ENCODE data around the gene NOL11.
"Not testable (repeated sequence)": the region's sequence is repeated elsewhere in the genome, so short reads cannot be mapped to it uniquely, and the experiment has no call there.

NOL11 gene

GRCh38 chr17:67756766-67757165, 39.0 kb downstream of the NOL11 start:
- DNase-seq: not testable (repeated sequence)

- DNase-seq: no peak
Observed at GRCh38 chr17:67759355-67760171, 41.8 kb downstream of the NOL11 start.

GRCh38 chr17:67765623-67766022, 47.9 kb downstream of the NOL11 start:
- no peak for DNase-seq

GRCh38 chr17:67769231-67769630, 51.5 kb downstream of the NOL11 start:
- no peak for DNase-seq

- no peak for DNase-seq
Observed at GRCh38 chr17:67770539-67770938, 52.8 kb downstream of the NOL11 start.

- DNase-seq: no peak
Observed at GRCh38 chr17:67772679-67773078, 54.9 kb downstream of the NOL11 start.

- no peak for DNase-seq
Observed at GRCh38 chr17:67773246-67773645, 55.5 kb downstream of the NOL11 start.

- DNase-seq: no peak
Observed at GRCh38 chr17:67779098-67779672, 61.4 kb downstream of the NOL11 start.

- no peak for DNase-seq
Observed at GRCh38 chr17:67784364-67785121, 66.8 kb downstream of the NOL11 start.

- DNase-seq: no peak
Observed at GRCh38 chr17:67785122-67785477, 67.4 kb downstream of the NOL11 start.

- no peak for DNase-seq
Observed at GRCh38 chr17:67785504-67785903, 67.8 kb downstream of the NOL11 start.
